HS-5 (cell line): ENCODE measurements around the gene KHDC4.
A peak's percentile ranks its signal among the peaks of the same experiment; 100 is the strongest.

Experiments used
- DNase-seq: peaks from one replicate; pipeline ENCODE4 v3.0.0-alpha.2; 2012; ENCODE audit warnings: low read depth

Gene KHDC4

GRCh38 chr1:155934097-155934935 is at the start of gene KHDC4:
KHDC4 (minus strand) TSS chr1:155934413; CDS start chr1:155934373, 40 bp downstream.
- DNase-seq: peak; percentile 94

GRCh38 chr1:155983191-155984024 is 49.2 kb upstream of the KHDC4 start:
- DNase-seq: peak; percentile 99

GRCh38 chr1:155982106-155982505 is 47.9 kb upstream of the KHDC4 start:
- DNase-seq: no peak

GRCh38 chr1:155981266-155982088 is 47.3 kb upstream of the KHDC4 start:
- peak; percentile 83 for DNase-seq

- no peak for DNase-seq
Observed at GRCh38 chr1:155979597-155980343, 45.6 kb upstream of the KHDC4 start.

- DNase-seq: peak; percentile 33
Observed at GRCh38 chr1:155978973-155979429, 44.8 kb upstream of the KHDC4 start.

GRCh38 chr1:155978325-155978972 is 44.2 kb upstream of the KHDC4 start, which contains the start of gene ARHGEF2:
ARHGEF2 (minus strand) TSS chr1:155978547; CDS start chr1:155978427, 120 bp downstream.
- peak; percentile 33 for DNase-seq

GRCh38 chr1:155977690-155978324 is 43.6 kb upstream of the KHDC4 start:
- no peak for DNase-seq

GRCh38 chr1:155976913-155977689 is 42.9 kb upstream of the KHDC4 start:
- DNase-seq: no peak

GRCh38 chr1:155976062-155976912 is 42.1 kb upstream of the KHDC4 start:
- DNase-seq: no peak

- DNase-seq: no peak
Observed at GRCh38 chr1:155975375-155976061, 41.3 kb upstream of the KHDC4 start.

GRCh38 chr1:155974208-155975115 is 40.2 kb upstream of the KHDC4 start:
- no peak for DNase-seq

GRCh38 chr1:155973723-155974122 is 39.5 kb upstream of the KHDC4 start:
- DNase-seq: no peak

GRCh38 chr1:155971910-155972809 is 37.9 kb upstream of the KHDC4 start:
- DNase-seq: no peak

- peak; percentile 57 for DNase-seq
Observed at GRCh38 chr1:155970531-155971167, 36.4 kb upstream of the KHDC4 start.
